Measurements from ENCODE around the gene POLE4.

Gene POLE4

GRCh38 chr2:74939919-74940812, 18.3 kb upstream of the POLE4 start:
- no peak for DNase-seq (ENCODE audit: low read depth in 1 of 2, low spot score in 1 of 2)

- DNase-seq (ENCODE audit: low read depth in 1 of 2, low spot score in 1 of 2): no peak
These were observed 17.2 kb upstream of the POLE4 start for GRCh38 chr2:74941284-74941683.

- DNase-seq (ENCODE audit: low read depth in 1 of 2, low spot score in 1 of 2): no peak
These were observed 16.2 kb upstream of the POLE4 start for GRCh38 chr2:74942263-74942662.

GRCh38 chr2:74944987-74945787, 13.3 kb upstream of the POLE4 start:
- DNase-seq (ENCODE audit: low read depth in 1 of 2, low spot score in 1 of 2): no peak

GRCh38 chr2:74945788-74946331, 12.6 kb upstream of the POLE4 start:
- DNase-seq (ENCODE audit: low read depth in 1 of 2, low spot score in 1 of 2): no peak

GRCh38 chr2:74947703-74948102, 10.7 kb upstream of the POLE4 start:
- DNase-seq (ENCODE audit: low read depth in 1 of 2, low spot score in 1 of 2): no peak

GRCh38 chr2:74948779-74949178, 9.7 kb upstream of the POLE4 start:
- DNase-seq (ENCODE audit: low read depth in 1 of 2, low spot score in 1 of 2): no peak

- DNase-seq (ENCODE audit: low read depth in 1 of 2, low spot score in 1 of 2): no peak
These were observed 7.2 kb upstream of the POLE4 start for GRCh38 chr2:74951211-74951754.

GRCh38 chr2:74952575-74952974, 5.9 kb upstream of the POLE4 start:
- DNase-seq (ENCODE audit: low read depth in 1 of 2, low spot score in 1 of 2): no peak

- DNase-seq (ENCODE audit: low read depth in 1 of 2, low spot score in 1 of 2): no peak
These were observed 4.5 kb upstream of the POLE4 start for GRCh38 chr2:74953796-74954499.

- DNase-seq (ENCODE audit: low read depth in 1 of 2, low spot score in 1 of 2): no peak
These were observed 4.0 kb upstream of the POLE4 start for GRCh38 chr2:74954500-74954874.

- no peak for DNase-seq (ENCODE audit: low read depth in 1 of 2, low spot score in 1 of 2)
These were observed 563 bp upstream of the POLE4 start for GRCh38 chr2:74957886-74958273.

GRCh38 chr2:74959106-74959751, 786 bp downstream of the POLE4 start:
- no peak for DNase-seq (ENCODE audit: low read depth in 1 of 2, low spot score in 1 of 2)

- no peak for DNase-seq (ENCODE audit: low read depth in 1 of 2, low spot score in 1 of 2)
These were observed 8.4 kb downstream of the POLE4 start for GRCh38 chr2:74966887-74967286.

GRCh38 chr2:74975016-74975415, 16.6 kb downstream of the POLE4 start:
- no peak for DNase-seq (ENCODE audit: low read depth in 1 of 2, low spot score in 1 of 2)

- DNase-seq (ENCODE audit: low read depth in 1 of 2, low spot score in 1 of 2): no peak
These were observed 21.4 kb downstream of the POLE4 start for GRCh38 chr2:74979844-74980243.

- DNase-seq (ENCODE audit: low read depth in 1 of 2, low spot score in 1 of 2): no peak
These were observed 24.1 kb downstream of the POLE4 start for GRCh38 chr2:74982577-74982976.

GRCh38 chr2:74983631-74984392, 25.4 kb downstream of the POLE4 start:
- no peak for DNase-seq (ENCODE audit: low read depth in 1 of 2, low spot score in 1 of 2)

GRCh38 chr2:74984947-74985637, 26.6 kb downstream of the POLE4 start:
- no peak for DNase-seq (ENCODE audit: low read depth in 1 of 2, low spot score in 1 of 2)

Measured in activated T-helper 1 cell treated with anti-CD3 and anti-CD28 coated beads, Interleukin-2, amount 50 U/mL, for 16 hours (primary cell).